Renal cortical epithelial cell (primary cell): ENCODE results near the gene IL2RA. TPM values are rescaled to one million over a fixed set of nuclear protein-coding genes. Genes with fewer than 3 reads are reported as not detected.
"Not testable (repeated sequence)": the region's sequence is repeated elsewhere in the genome, so short reads cannot be mapped to it uniquely, and the experiment has no call there.

Experiments used
- DNase-seq: peaks from one replicate; pipeline ENCODE4 v3.0.0-alpha.2; 2011; ENCODE audit warnings: low read depth
- total RNA-seq: library from RNA; depleted of rRNA; stranded (reverse); fragments of >200 nt; gene quantifications from 2 replicates; pipeline ENCODE4 v1.2.3, GENCODE V29; 2014

IL2RA gene
- total RNA-seq, 1 donor from 2014 or later = not detected

GRCh38 chr10:6058682-6059475 is 3.3 kb downstream of the IL2RA start:
- no peak for DNase-seq

GRCh38 chr10:6056411-6057135 is 5.6 kb downstream of the IL2RA start:
- DNase-seq = no peak

- peak; percentile 2 for DNase-seq
These were observed 6.2 kb downstream of the IL2RA start for GRCh38 chr10:6055929-6056328.

DNA sequence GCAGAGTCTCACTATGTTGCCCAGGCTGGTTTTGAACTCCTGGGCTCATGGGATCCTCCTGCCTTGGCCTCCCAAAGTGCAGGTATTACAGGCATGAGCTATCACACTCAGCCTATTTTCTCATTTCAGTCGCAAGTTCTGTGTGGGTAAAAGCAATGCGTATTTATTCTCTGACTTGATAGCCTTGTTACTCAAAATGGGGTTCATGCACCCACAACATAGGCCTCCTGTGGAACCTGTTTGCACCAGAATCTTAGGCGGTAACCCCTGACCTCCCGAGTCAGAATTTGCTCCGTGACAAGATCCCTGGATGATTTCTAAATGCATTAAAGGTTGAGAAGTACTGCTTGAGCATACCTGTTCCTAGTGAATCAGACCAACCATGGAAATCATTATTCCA is 7.3 kb downstream of the IL2RA start:
- no peak for DNase-seq

DNA sequence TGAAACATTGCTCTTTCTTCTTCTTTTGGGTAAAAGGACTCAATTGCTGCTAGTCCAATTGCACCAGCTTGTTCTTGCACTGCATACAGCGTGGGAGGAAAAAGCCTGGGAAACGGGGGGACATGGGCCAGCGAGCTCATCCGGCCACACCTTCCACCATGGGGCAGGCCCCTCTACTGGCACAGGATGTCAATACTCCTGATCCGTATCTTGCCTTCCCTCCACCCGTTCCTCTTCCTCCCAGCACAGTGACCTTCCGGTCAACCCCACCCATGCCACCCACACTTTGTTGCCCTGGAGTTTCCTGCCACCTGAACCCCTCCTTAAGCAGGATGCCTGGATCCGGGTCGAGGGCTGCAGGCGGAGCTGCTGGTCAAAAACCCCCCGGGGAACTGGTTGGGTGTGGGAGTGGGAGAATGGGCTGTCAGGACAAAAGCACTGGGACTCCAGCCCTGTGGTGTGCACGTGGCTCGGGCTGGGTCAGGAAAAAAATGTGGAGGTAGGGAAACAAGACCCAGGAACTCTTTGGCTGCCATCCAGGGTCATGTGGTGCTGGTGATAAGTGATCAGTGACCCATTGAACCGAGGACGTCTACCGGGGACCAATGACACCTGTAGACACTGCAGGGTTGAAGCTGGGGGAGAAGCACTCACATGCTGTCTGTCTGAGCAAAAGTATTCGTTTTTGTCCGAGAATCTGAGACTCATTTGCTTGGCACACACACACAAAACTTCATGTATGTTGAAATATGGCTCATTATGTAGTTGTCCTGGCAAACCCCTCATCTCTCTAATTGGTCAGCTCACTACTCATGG is 8.1 kb downstream of the IL2RA start:
- DNase-seq = peak; percentile 51

GRCh38 chr10:6053303-6053702 is 8.9 kb downstream of the IL2RA start:
- no peak for DNase-seq

- peak; percentile 43 for DNase-seq
These were observed 9.6 kb downstream of the IL2RA start for GRCh38 chr10:6052247-6053221.

DNA sequence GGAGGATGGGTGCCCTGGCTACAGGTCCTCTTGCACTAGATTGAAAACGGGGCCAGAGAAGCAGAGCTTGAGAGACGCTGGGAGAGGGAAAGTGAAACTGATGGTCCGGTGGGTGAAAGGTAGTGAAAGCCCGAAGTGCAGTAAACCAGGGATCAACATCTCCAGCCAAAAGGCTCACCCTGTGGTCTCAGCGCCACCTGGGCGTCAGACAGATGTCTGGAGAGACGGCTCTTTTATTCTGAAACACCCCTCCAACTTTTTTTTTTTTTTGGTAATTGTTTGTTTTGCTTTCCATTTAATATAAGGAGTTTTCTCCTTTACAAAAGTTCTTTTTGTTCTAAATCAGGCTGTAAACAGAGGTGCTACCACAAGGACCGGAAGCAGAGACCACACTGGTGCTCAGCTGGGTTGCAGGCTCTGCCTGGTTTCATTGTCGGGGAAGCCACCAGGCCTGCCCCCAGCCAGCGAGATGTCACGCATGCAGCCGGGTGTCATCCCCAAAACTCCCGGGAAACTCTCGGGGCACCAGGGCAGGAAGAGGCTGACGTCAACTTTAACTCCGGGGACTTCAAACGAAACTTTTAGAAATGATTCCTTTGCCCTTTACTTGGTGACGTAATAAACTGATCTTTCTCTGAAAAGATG is 11.2 kb downstream of the IL2RA start:
- peak; percentile 51 for DNase-seq

DNA sequence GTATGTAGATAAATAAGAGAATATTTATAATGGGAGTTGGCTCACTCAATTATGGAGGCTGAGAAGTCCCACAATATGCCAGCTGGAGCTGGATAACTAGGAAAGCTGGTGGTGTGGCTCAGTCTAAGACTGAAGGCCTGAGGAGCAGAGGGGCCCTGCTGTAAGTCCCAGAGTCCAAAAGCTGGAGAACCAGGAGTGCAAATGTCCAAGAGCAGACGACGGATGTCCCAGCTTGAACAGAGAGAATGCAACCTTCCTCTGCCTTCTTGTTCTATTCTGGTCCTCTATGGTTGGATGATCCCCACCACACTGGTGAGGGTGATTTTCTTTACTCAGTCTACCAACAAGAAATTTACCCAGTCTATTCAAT is 13.2 kb downstream of the IL2RA start:
- no peak for DNase-seq

- no peak for DNase-seq
These were observed 13.7 kb downstream of the IL2RA start for GRCh38 chr10:6048281-6049030.

GRCh38 chr10:6047847-6048246 is 14.3 kb downstream of the IL2RA start:
- DNase-seq = no peak

- DNase-seq = no peak
These were observed 15.2 kb downstream of the IL2RA start for GRCh38 chr10:6046773-6047611.

DNA sequence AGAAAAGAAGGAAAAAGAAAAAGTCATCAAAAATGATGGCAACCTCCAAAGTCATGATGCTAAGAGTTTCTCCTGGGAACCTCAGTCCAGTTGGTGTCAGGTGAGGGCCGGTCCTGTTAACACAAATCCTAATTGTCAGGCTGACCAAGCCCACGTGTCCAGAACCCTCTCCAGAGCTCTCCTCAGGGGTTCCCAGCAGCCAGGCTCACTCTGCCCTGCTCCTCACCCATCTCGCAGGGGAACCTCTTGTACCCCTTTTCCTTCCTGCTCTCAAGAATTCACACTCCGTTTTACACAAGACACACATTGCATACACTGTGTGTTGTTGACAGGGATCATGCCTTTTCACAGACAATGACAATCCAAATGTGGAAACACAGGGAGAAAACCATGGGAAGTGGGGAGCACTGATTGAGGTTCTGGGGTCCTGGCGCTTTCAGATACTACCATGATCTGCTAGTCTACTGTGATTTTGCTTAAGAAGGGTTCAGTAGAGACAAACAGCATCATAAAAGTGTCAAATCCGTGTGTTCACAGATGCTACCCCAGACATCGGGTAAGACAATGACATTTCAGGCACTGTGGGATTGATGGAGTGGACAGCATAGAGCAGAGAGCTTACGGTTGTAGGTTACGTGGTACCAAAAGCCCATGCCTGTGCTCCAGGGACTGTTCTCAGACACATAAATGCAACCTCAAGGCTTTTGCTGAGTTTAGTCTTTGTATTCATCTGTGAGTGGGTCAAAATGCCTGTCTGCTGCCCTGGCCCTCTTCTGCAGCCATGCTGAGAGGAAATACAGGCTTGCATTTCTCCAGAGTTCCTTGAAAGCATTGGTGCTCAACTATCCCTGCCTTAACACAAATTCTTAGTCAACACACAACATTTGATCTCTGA is 16.0 kb downstream of the IL2RA start:
- DNase-seq = no peak

DNA sequence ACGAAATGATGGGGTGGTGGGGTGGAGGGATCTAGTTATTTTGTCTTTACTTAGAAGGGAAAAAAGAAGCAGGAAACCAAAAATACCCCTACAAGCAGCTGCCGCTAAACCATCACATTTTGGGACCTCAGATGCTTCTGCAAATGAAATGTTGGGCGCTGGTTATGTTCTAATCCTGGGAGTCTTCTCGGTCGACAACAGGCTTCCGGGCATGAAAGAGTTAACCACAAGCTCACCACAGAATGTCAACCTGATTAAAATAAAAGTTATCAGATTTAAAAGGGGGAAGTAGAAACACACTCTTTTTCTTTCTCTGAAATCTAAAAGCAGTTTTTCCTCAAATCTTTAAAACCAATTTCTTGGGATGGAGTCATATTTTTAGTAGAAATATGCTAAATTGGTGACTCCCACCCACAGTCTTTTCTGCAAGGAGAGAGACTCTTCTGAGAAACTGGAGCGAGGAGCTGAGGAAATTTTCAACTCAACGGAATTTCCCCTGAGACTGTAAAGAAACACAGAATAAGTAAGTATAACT is 16.8 kb downstream of the IL2RA start:
- no peak for DNase-seq

DNA sequence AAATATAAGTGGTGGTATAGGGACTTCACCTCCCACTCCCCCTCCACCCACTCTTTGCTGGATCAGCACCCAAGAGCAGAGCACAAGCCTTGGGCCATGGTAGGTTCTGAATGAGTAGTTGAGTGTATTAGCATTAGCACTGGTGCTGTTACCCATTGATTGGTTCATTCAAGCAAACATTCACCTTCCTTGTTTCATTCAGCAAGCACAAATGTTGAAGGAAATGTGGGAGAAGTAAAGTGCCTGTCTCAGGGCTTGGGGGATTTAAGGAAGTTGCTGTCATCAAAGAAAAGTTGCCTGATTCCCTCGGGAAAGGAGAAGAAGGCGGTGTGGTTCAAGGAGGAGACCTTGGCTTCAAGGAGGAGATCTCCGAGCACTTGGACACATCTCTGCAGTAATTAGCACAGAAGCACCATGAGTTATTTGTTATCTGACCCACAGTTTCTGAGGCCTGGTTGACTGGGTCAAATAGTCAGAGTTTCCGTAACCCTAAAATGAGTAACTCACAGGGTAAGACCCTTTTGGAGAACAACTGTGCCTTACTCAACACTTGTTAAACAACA is 17.3 kb downstream of the IL2RA start:
- no peak for DNase-seq

DNA sequence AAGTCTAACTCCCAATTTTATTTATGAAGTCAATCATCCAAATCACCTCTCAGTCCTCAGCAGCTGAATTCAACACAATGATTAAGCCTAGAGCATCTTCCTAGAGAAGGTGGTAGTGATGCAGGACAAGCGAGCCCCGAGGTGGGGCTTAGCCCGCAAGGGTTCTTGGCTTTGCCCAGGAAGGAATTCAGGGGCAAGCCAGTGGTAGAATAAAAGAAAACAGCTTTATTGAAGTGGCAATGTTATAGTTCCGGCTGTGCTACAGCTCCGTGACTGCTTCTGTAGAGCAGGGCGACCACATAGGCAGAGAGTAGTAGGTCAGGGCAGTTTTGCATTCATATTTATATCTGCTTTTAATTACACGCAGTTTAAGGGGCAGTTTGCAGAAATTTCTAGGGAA is 18.1 kb downstream of the IL2RA start:
- no peak for DNase-seq

DNA sequence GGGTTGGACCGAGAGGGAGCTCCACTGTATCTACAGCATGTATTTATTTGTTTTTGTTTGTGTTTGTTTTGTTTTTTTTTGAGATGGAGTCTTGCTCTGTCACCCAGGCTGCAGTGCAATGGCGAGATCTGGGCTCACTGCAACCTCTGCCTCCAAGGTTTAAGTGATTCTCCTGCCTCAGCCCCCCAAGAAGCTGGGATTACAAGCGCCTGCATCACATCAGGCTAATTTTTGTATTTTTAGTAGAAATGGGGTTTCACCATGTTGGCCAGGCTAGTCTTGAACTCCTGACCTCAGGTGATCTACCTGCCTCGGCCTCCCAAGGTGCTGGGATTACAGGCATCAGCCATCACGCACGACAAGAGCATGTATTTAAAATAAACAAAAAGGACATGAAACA is 18.8 kb downstream of the IL2RA start:
- not testable (repeated sequence) for DNase-seq
